ENCODE data around the gene CAMK2G. TPM values are rescaled to one million over a fixed set of nuclear protein-coding genes. Genes with fewer than 3 reads are reported as not detected.
"Not testable (repeated sequence)": the region's sequence is repeated elsewhere in the genome, so short reads cannot be mapped to it uniquely, and the experiment has no call there.

CAMK2G gene
- total RNA-seq, 2 experiments from 2014 or later, result 29.1 to 34.8 TPM

DNA sequence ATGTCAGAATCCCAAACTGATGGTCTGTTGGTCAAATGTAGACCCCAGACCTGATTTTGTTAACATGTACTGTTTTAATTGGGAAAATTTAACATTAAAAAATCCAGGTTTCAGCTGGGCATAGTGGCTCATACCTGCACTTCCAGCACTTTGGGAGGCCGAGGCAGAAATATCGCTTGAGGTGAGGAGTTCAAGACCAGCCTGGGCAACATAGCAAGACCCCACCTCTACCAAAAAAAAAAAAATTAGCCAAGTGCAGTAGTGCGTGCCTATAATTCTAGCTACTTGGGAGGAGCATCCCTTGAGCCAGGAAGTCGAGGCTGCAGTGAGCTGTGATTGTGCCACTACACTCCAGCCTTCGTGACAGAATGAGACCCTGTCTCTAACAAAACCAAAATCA is 15.9 kb upstream of the CAMK2G start:
- no peak overlapping the region for H3K4me2 ChIP-seq (ENCODE audit: low read length)
- TF ChIP-seq EZH2phosphoT487 (IDR thresholded peaks at IDR 0.05; ENCODE audit: borderline replicate concordance, low read depth, low read length), result no peak
- TF ChIP-seq, protein P1, sequence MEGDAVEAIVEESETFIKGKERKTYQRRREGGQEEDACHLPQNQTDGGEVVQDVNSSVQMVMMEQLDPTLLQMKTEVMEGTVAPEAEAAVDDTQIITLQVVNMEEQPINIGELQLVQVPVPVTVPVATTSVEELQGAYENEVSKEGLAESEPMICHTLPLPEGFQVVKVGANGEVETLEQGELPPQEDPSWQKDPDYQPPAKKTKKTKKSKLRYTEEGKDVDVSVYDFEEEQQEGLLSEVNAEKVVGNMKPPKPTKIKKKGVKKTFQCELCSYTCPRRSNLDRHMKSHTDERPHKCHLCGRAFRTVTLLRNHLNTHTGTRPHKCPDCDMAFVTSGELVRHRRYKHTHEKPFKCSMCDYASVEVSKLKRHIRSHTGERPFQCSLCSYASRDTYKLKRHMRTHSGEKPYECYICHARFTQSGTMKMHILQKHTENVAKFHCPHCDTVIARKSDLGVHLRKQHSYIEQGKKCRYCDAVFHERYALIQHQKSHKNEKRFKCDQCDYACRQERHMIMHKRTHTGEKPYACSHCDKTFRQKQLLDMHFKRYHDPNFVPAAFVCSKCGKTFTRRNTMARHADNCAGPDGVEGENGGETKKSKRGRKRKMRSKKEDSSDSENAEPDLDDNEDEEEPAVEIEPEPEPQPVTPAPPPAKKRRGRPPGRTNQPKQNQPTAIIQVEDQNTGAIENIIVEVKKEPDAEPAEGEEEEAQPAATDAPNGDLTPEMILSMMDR (conservative IDR thresholded peaks at IDR 0.05; ENCODE audit: low read length), result no peak
- ChIA-PET POLR2A (interaction anchor here (0.6 to 0.7 kb wide), 3 partner anchors 74 to 538 kb away, joined by 4 to 7 read pairs (median 7); no protein-coding TSS in a partner anchor), CTCF (ENCODE audit: unreplicated experiment) (interaction anchor here (0.6 kb wide), 1 partner anchor 48 kb away, joined by 3 read pairs; no protein-coding TSS in a partner anchor)
- H3K9me3 ChIP-seq (ENCODE audit: low read length), result no peaks in the 10 kb centered on the region
- no peak overlapping the region for H3K4me3 ChIP-seq (ENCODE audit: low read depth, low read length, poor library complexity, severe bottlenecking)
- BruUV-seq (replicated peaks), result no TSS peak
- no peaks in the 10 kb centered on the region for H4K20me1 ChIP-seq (ENCODE audit: insufficient read depth, low read length)
- no peak for DNase-seq (ENCODE audit: low spot score)
- intact Hi-C loops (cut with micrococcal nuclease; ENCODE audit: unreplicated experiment), result no loop called here
- H3K79me2 ChIP-seq (ENCODE audit: insufficient read depth, low read depth, low read length), result no peaks in the 10 kb centered on the region
- H3K36me3 ChIP-seq (ENCODE audit: insufficient read depth, low read length), result no peaks in the 10 kb centered on the region
- no peak overlapping the region for H3K27ac ChIP-seq (ENCODE audit: low read depth, low read length, poor library complexity, severe bottlenecking)
- no peaks in the 10 kb centered on the region for H3K9me2 ChIP-seq (ENCODE audit: insufficient read depth, low read length)
- H3K4me1 ChIP-seq (ENCODE audit: insufficient read depth, low read length, poor library complexity, severe bottlenecking), result no peaks in the 10 kb centered on the region
- no peak overlapping the region for H2AFZ ChIP-seq (ENCODE audit: low read length)

DNA sequence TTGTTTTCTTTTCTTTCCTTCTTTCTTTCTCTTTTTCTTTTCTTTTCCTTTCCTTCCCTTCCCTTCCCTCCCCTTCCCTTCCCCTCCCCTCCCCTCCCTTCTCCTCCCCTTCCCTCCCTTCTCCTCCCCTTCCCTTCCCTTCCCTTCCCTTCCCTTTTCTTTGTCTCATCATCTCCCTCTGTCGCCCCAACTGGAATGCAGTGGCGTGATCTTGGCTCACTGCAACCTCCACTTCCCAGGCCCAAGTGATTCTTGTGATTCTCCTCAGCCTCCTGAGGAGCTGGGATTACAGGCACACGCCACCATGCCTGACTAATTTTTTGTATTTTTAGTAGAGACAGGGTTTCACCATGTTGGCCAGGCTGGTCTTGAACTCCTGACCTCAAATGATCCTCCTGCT is 15.1 kb upstream of the CAMK2G start:
- H4K20me1 ChIP-seq (ENCODE audit: insufficient read depth, low read length); H3K4me2 ChIP-seq (ENCODE audit: low read length); H3K9me2 ChIP-seq (ENCODE audit: insufficient read depth, low read length); H3K9me3 ChIP-seq (ENCODE audit: low read length); CTCF ChIA-PET (ENCODE audit: unreplicated experiment); H3K4me3 ChIP-seq (ENCODE audit: low read depth, low read length, poor library complexity, severe bottlenecking); BruUV-seq (replicated peaks); H3K27ac ChIP-seq (ENCODE audit: low read depth, low read length, poor library complexity, severe bottlenecking); H3K79me2 ChIP-seq (ENCODE audit: insufficient read depth, low read depth, low read length); H2AFZ ChIP-seq (ENCODE audit: low read length); DNase-seq (ENCODE audit: low spot score); H3K36me3 ChIP-seq (ENCODE audit: insufficient read depth, low read length); H3K4me1 ChIP-seq (ENCODE audit: insufficient read depth, low read length, poor library complexity, severe bottlenecking): not testable (repeated sequence)
- intact Hi-C loops (cut with micrococcal nuclease; ENCODE audit: unreplicated experiment), result loop anchor here (10.0 kb wide), 1 partner anchor 345 kb away; no protein-coding TSS in a partner anchor
- POLR2A ChIA-PET, result interaction anchor here (0.6 to 1.0 kb wide), 7 partner anchors 10 to 188 kb away, joined by 3 to 4 read pairs (median 3); no protein-coding TSS in a partner anchor

DNA sequence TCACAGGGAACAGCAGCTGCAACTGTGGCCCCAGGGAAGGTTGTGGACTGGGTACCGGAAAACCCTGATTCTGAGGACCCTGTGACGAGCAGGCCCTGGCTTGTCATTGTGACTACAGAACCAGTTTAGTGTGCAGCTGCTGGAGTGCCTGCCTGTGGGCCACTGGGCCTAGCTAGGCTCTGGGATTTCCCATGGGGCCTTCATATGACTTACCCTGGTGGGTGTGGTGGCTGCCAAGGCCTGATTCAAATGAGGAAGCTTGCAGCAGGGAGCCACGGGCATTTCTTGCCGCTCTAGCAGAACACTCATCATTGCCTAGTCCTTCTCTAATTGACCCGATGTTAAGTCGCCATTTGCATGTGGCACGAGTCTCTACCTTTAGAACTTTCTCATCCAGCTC is 14.7 kb upstream of the CAMK2G start:
- intact Hi-C loops (cut with micrococcal nuclease; ENCODE audit: unreplicated experiment), result loop anchor here (10.0 kb wide), 1 partner anchor 346 kb away; no protein-coding TSS in a partner anchor

More for the DNA sequence above, 14.7 kb upstream of the CAMK2G start:
- no peaks in the 10 kb centered on the region for H3K36me3 ChIP-seq (ENCODE audit: insufficient read depth, low read length)
- H4K20me1 ChIP-seq (ENCODE audit: insufficient read depth, low read length), result no peaks in the 10 kb centered on the region
- H3K4me2 ChIP-seq (ENCODE audit: low read length), result no peak overlapping the region
- no peaks in the 10 kb centered on the region for H3K79me2 ChIP-seq (ENCODE audit: insufficient read depth, low read depth, low read length)
- no peaks in the 10 kb centered on the region for H3K9me3 ChIP-seq (ENCODE audit: low read length)
- BruUV-seq (replicated peaks), result no TSS peak
- H2AFZ ChIP-seq (ENCODE audit: low read length), result no peak overlapping the region
- POLR2A ChIA-PET, result interaction anchor here (0.6 to 1.2 kb wide), 8 partner anchors 10 to 188 kb away, joined by 3 to 5 read pairs (median 3); no protein-coding TSS in a partner anchor
- H3K9me2 ChIP-seq (ENCODE audit: insufficient read depth, low read length), result no peaks in the 10 kb centered on the region
- no peak overlapping the region for H3K27ac ChIP-seq (ENCODE audit: low read depth, low read length, poor library complexity, severe bottlenecking)
- DNase-seq (ENCODE audit: low spot score), result no peak
- no peak overlapping the region for H3K4me3 ChIP-seq (ENCODE audit: low read depth, low read length, poor library complexity, severe bottlenecking)
- no peaks in the 10 kb centered on the region for H3K4me1 ChIP-seq (ENCODE audit: insufficient read depth, low read length, poor library complexity, severe bottlenecking)
- TF ChIP-seq, protein P1 (conservative IDR thresholded peaks at IDR 0.05; ENCODE audit: low read length), result no peak
- no peak for TF ChIP-seq EZH2phosphoT487 (IDR thresholded peaks at IDR 0.05; ENCODE audit: borderline replicate concordance, low read depth, low read length)
- CTCF ChIA-PET (ENCODE audit: unreplicated experiment), result no interaction called here
